ENCODE data around the gene MYADML2. TPM values are rescaled to one million over a fixed set of nuclear protein-coding genes. Genes with fewer than 3 reads are reported as not detected.

Gene MYADML2
- total and polyA plus RNA-seq, 2 experiments from 2014 or later, result 0.70 to 1.7 TPM

GRCh38 chr17:81921996-81922565 is 25.0 kb downstream of the MYADML2 start:
- Histone ChIP-seq H3K79me2 (replicated peaks; ENCODE audit: insufficient read depth) (peaks cover 80% of the 10 kb centered on the region), H3K27ac (ENCODE audit: low read depth) (peak overlapping the region; percentile 50; the same call in 1 of the 2 replicates), H3K9me2 (ENCODE audit: insufficient read depth) (no peaks in the 10 kb centered on the region), H3K27me3 (ENCODE audit: insufficient read depth) (no peaks in the 10 kb centered on the region), H2AFZ (no peak overlapping the region), H3K4me1 (ENCODE audit: insufficient read depth) (peaks cover 30% of the 10 kb centered on the region), H3K4me2 (0 out of 2 replicates have a peak overlapping the region, but pooled peaks have one; percentile 64), H4K20me1 (replicated peaks; ENCODE audit: insufficient read depth) (peaks cover 19% of the 10 kb centered on the region), H3K36me3 (ENCODE audit: insufficient read depth) (no peaks in the 10 kb centered on the region; the same call in 1 of the 2 replicates), H3K4me3 (no peak overlapping the region), H3F3A (replicated peaks; ENCODE audit: low read depth) (peaks cover 36% of the 10 kb centered on the region)
- H3K36me3 Mint-ChIP-seq (ENCODE audit: low read depth), result peaks cover 33% of the 10 kb centered on the region
- peaks cover 38% of the 10 kb centered on the region for H3K27me3 Mint-ChIP-seq (ENCODE audit: insufficient read depth, low read depth, poor library complexity)
- no peaks in the 10 kb centered on the region; the same call in 2 of the 3 replicates for H3K9me3 Mint-ChIP-seq
- ATAC-seq (no peak), DNase-seq (ENCODE audit: low spot score) (no peak)
- no peak for TF ChIP-seq STAT1 (IDR thresholded peaks at IDR 0.05; ENCODE audit: unreplicated experiment)
- no peak for TF ChIP-seq POLR2AphosphoS5 (IDR thresholded peaks at IDR 0.05; ENCODE audit: low read depth)
- TF ChIP-seq EZH2 (IDR thresholded peaks at IDR 0.05; ENCODE audit: low read depth, unreplicated experiment), result no peak
- no peak for TF ChIP-seq JUNB (IDR thresholded peaks at IDR 0.05; ENCODE audit: unreplicated experiment)
- TF ChIP-seq CTCF (conservative IDR thresholded peaks at IDR 0.05; ENCODE audit: low read depth in 2 of 2), result no peak
- TF ChIP-seq ZNF462 (CRISPR knock-in tag; IDR thresholded peaks at IDR 0.05), result no peak
- no peak for TF ChIP-seq REST (IDR thresholded peaks at IDR 0.05; ENCODE audit: unreplicated experiment)
- no peak for TF ChIP-seq CREB1 (CRISPR knock-in tag; IDR thresholded peaks at IDR 0.05; ENCODE audit: low read depth)
- TF ChIP-seq NANOG (IDR thresholded peaks at IDR 0.05; ENCODE audit: borderline replicate concordance), result no peak
- peaks cover 51% of the 10 kb centered on the region for H3K4me1 Mint-ChIP-seq
- peak overlapping the region; percentile 56; the same call in 2 of the 3 replicates for H3K4me3 Mint-ChIP-seq
- peak overlapping the region; percentile 89 for H3K27ac Mint-ChIP-seq

Measured in GM23338 (cell line).